Glutamatergic neuron (in vitro differentiated cells): ENCODE results near the gene KCNB1. TPM values are rescaled to one million over a fixed set of nuclear protein-coding genes. Genes with fewer than 3 reads are reported as not detected.

ENCODE experiments used
- DNase-seq: peaks from one replicate; pipeline ENCODE4 v3.0.0; 2022
- H3K27ac Mint-ChIP-seq: one replicate; pipeline ENCODE4 v1.8.0; 2020; ENCODE audit warnings: mild to moderate bottlenecking, mixed read lengths, inconsistent platforms; ENCODE audit not compliant: unreplicated experiment
- H3K27me3 Mint-ChIP-seq: one replicate; pipeline ENCODE4 v1.8.0; 2020; ENCODE audit warnings: mild to moderate bottlenecking, moderate library complexity, mixed read lengths, inconsistent platforms; ENCODE audit not compliant: unreplicated experiment
- H3K36me3 Mint-ChIP-seq: one replicate; pipeline ENCODE4 v1.8.0; 2020; ENCODE audit warnings: mild to moderate bottlenecking, mixed read lengths, inconsistent platforms; ENCODE audit not compliant: unreplicated experiment
- H3K4me1 Mint-ChIP-seq: one replicate; pipeline ENCODE4 v1.8.0; 2020; ENCODE audit warnings: mild to moderate bottlenecking, low read depth, mixed read lengths, inconsistent platforms; ENCODE audit not compliant: unreplicated experiment
- H3K4me3 Mint-ChIP-seq: one replicate; pipeline ENCODE4 v1.8.0; 2020; ENCODE audit warnings: mild to moderate bottlenecking, mixed read lengths, inconsistent platforms; ENCODE audit not compliant: unreplicated experiment
- H3K9me3 Mint-ChIP-seq: one replicate; pipeline ENCODE4 v1.8.0; 2020; ENCODE audit warnings: mild to moderate bottlenecking, moderate library complexity, mixed read lengths, inconsistent platforms; ENCODE audit not compliant: unreplicated experiment
- CTCF ChIP-seq: fragments of 200-600 bp; sonication (generic); IDR thresholded peaks from one replicate; pipeline ENCODE4 v1.5.0; 2021; ENCODE audit not compliant: partially characterized antibody, unreplicated experiment
- long read RNA-seq: library from polyadenylated mRNA; unstranded; transcript quantifications from one replicate; pipeline ENCODE4 v2.0.0, GENCODE V29; 2020; ENCODE audit not compliant: unreplicated experiment
- total RNA-seq: library from RNA; stranded (reverse); fragmentation: NEBNext Ultra II Directional; extraction: Animal tissue kit (Norgen Biotek cat#: 25700); gene quantifications from one replicate; pipeline ENCODE4 v1.2.1, GENCODE V29; 2021; ENCODE audit not compliant: unreplicated experiment

KCNB1 gene
- total RNA-seq = 3.1 TPM
- long read RNA-seq = 0 reads

GRCh38 chr20:49482621-49483017, at the start of gene KCNB1:
KCNB1 (minus strand) TSS chr20:49482668; CDS start chr20:49482480, 188 bp downstream.
- peaks cover 9% of the 10 kb centered on the region for H3K4me1 Mint-ChIP-seq
- H3K4me3 Mint-ChIP-seq = peak within 1 kb of the TSS; percentile 65
- TF ChIP-seq CTCF = peak; percentile 24
- peak; percentile 40 for DNase-seq
- no peaks in the 10 kb centered on the region for H3K36me3 Mint-ChIP-seq
- H3K27me3 Mint-ChIP-seq = peaks cover 30% of the 10 kb centered on the region
- peaks cover 2% of the 10 kb centered on the region for H3K9me3 Mint-ChIP-seq
- H3K27ac Mint-ChIP-seq = no peak within 1 kb of the TSS

GRCh38 chr20:49529470-49529869, 47.0 kb upstream of the KCNB1 start:
- Mint-ChIP-seq H3K36me3 (peaks cover 7% of the 10 kb centered on the region), H3K4me1 (no peaks in the 10 kb centered on the region), H3K27ac (no peak overlapping the region), H3K27me3 (peaks cover 2% of the 10 kb centered on the region), H3K9me3 (peaks cover 1% of the 10 kb centered on the region), H3K4me3 (no peak overlapping the region)
- TF ChIP-seq CTCF = no peak
- no peak for DNase-seq

GRCh38 chr20:49526568-49526967, 44.1 kb upstream of the KCNB1 start:
- Mint-ChIP-seq H3K27ac (no peak overlapping the region), H3K36me3 (peaks cover 13% of the 10 kb centered on the region)
- no peak for DNase-seq

GRCh38 chr20:49526056-49526455, 43.6 kb upstream of the KCNB1 start:
- Mint-ChIP-seq H3K27me3 (peaks cover 4% of the 10 kb centered on the region), H3K9me3 (peaks cover 3% of the 10 kb centered on the region), H3K36me3 (peaks cover 13% of the 10 kb centered on the region), H3K4me3 (no peak overlapping the region), H3K27ac (no peak overlapping the region), H3K4me1 (no peaks in the 10 kb centered on the region)
- DNase-seq = no peak
- TF ChIP-seq CTCF = no peak

More at GRCh38 chr20:49526568-49526967, 44.1 kb upstream of the KCNB1 start:
- TF ChIP-seq CTCF = no peak
- no peaks in the 10 kb centered on the region for H3K4me1 Mint-ChIP-seq
- H3K9me3 Mint-ChIP-seq = peaks cover 3% of the 10 kb centered on the region
- H3K27me3 Mint-ChIP-seq = peaks cover 4% of the 10 kb centered on the region
- no peak overlapping the region for H3K4me3 Mint-ChIP-seq

GRCh38 chr20:49523767-49524360, 41.4 kb upstream of the KCNB1 start:
- no peak for DNase-seq
- peaks cover 5% of the 10 kb centered on the region for H3K9me3 Mint-ChIP-seq
- peaks cover 13% of the 10 kb centered on the region for H3K36me3 Mint-ChIP-seq
- TF ChIP-seq CTCF = no peak
- no peaks in the 10 kb centered on the region for H3K4me1 Mint-ChIP-seq
- H3K27me3 Mint-ChIP-seq = peaks cover 9% of the 10 kb centered on the region
- no peak overlapping the region for H3K4me3 Mint-ChIP-seq
- H3K27ac Mint-ChIP-seq = no peak overlapping the region
